EL (cell line): Measurements from ENCODE around the gene HYCC1.

ENCODE experiments used
- DNase-seq: peaks from one replicate; pipeline ENCODE4 v3.0.0-alpha.2; 2016

Gene HYCC1

DNA sequence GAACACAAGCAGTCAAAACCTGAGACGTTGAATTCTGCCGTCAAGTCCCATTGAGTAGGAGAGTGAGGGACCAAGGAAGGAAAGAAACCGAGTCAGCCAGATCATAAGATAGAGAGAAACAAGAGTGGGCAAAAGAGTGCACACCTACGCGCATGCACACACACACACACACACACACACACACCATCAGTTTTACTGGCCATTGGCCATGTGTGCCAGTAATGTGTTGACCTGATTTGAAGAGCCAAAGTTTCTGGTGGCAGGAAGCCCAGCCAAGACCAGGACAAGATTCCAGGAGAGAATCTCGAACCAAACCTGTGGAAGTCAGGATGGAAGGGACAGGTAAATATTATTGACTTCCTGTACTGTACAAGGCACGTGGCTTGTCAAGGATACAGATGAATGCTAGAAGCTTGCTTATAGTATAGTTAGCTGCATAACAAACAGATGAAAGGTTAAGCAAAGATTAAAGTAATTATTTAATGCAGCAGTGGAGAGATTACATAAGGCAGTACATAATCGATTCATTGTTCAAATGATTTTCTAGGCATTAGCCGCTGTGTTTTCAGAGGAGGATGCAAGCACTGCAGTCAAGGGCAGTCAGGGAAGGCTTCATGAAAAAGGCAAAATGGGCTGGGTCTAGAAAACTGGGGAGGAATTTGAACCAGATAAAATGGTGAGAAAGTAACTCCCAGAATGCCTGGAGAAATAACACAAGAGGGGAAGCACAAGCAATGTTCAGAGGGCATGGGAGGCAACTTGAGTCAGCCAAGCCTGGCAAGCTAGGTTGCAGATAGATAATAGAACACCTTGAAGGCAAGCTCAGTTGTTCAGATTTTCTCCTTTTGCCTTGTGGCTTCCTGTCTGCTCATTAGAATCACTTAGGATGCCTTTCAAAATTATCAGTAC is 2.7 kb upstream of the HYCC1 start:
- no peak for DNase-seq

DNA sequence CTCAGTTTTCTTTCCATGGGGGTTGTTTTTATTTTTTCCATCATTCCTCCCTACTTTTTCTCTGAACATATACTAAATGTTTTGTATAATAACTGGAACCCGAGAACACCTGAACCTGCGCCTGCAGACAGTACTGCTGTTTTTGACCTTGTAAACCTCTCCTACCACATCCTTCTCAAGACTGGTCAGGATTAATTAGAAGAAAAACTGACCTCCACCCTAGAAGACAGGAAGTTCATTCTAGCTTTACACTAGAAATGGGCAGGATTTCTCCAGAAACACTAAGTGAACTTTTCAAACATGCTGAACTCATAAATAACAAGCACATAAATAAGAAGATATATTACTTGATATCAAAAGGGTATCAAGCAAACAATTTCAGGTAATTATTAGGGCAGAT is 751 bp upstream of the HYCC1 start:
- no peak for DNase-seq

DNA sequence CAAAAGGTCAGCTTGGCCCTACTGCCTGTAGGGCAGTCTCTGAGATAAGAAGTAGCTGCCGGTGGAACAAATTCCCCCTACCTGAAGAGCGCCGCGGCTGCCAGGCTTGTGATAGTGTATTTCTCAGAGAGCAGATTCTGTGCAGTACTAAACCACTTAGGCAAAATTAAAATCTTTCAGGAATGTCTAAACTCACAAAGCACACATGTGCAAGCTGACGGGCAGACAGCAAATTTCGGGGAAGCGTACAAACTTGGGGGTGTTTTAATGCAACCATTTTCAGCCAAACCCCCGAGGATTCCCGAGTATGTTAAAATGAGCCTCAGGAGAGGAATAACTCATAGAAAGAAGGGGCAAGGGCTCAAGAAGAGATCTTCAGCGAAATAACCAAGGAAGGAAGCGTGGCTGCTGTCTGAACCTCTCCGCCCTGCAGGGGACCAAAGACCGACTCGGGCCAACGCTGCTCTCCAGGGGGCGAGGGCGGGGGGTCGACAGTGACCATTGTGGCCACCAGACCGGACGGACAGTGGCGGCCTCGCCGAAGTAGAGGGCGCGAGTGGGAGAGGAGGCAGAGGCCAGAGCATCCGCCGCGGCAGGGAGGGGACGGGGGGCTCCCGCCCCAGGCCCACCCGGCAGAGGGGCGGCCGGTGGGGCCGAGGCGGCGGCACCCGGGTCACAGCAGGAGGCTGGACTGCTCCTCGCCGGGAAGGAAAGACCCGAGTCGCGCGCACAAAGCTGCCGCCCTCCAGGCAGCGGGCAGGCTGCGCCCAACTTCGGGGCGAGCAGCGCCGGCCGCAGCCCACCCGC is 819 bp downstream of the HYCC1 start:
- peak; percentile 29 for DNase-seq

DNA sequence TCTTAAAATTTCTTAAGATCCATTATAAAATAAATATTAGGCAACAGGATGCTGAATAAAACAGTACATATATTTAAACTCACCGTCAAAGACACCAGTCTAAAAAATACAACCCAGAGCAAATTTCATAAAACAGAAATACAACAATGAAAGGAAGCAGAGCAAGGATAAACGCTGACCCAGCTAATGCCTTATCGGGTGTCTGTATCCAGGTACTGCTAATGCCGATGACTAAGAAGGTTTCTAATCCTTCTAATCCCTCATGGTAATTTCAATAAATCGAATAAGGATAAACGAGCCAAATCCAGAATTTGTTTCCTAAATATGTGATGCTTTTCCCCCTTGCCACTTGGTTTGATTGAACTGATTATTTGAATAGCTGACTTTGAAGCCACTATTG is 1.7 kb downstream of the HYCC1 start:
- no peak for DNase-seq

DNA sequence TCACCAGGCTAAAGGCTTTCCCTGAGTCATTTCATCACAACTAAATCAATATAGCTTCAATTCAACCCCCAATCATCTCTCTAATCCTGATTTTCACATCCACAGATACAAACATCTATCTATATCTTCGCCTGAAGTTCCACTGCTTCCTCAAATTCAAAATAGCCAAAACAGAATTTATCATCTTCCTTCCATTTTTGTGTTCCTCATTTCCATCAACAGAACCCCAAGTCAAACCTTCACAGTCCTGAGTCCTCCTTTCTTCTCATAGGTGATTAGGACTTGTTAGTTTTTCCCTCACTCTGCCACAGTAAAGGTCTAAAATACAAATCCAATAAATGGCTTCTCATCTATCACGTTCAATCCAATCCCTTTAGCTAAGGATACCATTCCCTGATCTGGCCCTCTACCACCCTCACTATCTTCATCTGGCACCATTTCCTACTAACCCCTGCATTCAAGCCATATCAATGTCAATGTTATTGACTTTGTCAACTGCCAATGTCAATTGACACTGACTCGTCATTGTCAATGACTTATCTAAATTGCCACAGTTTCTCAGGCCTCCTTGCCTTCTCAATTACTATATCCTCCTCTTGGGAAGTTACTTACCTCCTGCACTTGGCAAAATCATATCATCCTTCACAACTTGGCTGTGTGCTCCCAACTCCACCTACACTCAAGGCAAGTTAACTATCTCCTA is 2.6 kb downstream of the HYCC1 start:
- DNase-seq: no peak

DNA sequence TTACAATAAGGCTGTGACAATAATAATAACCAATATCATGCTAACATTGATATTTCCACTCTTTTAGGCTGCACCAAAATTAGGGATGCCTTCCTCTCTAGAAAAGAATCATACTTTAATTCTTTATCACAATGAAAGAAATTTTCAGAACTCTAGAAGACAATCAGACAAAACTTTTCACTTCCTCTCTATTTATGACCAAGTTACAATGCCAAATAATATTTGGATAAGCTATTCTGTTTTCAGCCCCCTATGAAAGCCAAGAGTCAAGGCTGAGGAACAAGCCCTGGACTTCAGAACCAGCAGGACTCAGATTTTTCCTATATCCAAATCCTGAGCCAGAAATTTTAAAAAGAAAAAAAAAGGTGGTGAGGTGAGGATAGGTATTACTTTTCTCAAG is 4.6 kb downstream of the HYCC1 start:
- no peak for DNase-seq

DNA sequence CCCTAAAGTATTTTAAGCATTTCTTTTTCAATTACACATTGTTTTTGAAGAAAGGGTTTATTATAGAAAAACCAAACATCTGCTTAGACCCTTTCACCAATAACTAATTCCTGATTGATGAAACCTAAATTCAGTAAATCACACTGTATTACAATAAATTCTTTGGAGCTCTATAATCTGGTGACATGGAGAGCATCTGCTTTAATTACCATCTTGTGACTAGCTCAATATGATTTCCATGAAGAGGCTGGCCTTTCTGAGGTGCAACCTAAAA is 9.7 kb downstream of the HYCC1 start:
- peak; percentile 37 for DNase-seq

DNA sequence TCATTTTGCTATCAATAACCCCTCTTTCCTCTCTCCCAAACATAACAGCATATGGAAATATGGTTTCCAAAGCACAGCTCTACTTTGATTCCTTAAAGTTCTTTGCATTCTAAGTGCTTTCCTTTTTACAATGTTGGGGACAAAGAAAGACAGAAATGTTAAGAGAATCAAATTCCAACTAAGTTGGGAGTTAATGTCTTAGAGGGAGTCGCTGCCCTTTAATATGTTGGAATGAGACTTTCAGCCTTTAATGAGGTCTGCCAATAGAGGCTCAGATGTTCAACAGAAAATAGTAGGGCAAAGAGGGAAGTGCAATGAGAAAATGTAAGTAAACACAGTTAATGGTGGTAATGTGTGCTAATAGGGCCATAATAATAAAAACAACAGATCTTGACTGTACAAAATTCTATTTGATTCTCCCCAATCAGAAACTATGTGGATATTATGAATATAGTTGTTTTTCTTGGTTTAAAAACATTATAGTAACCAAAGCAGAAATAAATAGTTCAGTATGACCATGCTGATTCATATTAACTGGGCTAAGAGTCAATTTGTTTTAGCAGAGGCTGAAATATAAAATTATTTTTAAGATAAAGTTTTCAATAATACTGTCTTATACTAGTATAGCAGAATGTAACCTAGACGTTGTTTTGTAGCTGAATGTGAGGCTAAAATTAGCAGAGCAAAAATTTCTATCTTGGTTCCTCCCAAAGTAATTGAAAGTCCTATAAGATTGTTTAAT is 10.3 kb downstream of the HYCC1 start:
- no peak for DNase-seq

DNA sequence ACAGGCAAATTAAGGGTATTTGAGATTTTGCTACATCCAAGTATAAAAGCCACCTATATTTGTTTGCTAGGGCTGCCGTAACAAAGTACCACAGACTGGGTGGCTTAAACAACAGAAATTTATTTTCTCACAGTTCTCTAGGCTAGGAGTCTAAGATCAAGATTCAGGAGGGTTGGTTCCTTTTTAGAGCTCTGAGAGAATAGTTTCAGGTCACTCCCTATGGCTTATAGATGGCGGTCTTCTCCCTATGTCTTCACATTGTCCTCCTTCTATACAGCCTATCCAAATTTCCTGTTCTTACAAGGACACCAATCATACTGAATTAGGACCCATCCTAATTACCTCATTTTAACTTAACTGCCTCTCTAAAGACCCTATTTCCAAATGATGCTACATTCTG is 11.2 kb downstream of the HYCC1 start:
- no peak for DNase-seq

DNA sequence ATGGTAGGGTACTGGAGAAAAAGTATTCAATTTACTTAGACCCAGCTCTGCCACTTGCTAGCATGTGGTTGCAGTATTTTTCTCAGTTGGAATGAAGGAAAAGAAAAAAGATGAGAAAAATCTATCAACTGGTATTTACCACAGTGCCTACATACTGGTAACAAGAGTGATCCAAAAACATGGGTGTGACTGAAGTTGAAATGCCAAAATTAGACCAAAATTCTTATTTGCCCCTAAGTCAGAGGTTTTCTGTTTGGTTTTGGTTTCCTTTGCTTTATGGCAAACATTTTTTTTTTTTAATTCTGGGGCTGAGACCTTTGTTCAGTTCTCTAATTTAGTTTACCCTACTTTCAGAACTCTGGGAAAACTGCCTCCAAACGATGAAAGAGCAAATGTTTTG is 12.3 kb downstream of the HYCC1 start:
- DNase-seq: no peak

DNA sequence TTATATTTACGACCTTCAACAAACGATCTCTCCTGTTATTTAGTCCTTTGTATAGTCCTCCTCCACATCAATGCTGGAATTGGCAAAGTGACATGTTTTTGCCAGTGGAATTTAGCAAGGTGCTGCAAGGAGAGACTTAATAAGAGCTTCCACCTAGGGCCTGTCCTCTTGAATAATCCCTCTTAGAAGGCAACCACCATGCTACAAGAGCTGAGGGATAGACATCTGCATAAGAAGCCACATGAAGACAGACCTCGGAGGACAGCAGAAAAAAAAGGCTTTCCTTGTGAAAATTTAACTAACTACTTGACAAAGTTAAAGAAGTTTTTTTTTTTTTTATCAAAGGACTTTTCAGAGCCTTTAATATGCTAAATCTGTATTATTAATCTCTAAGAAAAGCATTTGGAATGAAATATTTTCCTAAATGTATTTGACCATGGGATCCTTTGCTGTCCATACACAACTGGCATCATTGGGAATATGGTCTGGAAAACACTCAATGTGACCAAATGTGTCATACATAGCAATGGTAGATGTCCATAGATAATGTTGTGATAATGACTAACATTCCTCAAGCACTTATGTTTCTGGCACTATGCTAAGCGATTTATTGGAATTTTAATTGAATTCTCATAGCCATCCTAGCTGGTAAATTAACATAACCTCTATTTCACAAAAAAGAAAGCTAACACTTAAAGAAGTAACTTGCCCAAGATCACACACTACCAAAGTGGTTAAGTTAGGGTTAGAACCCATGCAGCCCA is 13.2 kb downstream of the HYCC1 start:
- DNase-seq: peak; percentile 67

DNA sequence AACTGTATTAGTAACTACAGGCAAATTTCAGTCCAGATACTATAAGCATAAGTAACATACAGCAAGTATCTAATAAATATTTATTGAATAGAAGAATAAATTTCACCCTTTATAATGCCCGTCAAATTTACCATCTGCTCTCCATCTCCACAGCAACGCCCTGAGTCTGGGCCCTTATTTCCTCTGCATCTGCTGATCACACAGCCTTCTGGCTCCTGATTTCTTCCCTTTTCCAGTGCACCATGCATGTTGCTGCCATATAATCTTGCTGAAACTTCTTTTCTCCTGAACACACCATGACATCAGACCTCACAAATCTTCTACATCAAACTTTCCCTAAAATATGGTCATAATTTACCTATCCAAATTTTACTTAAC is 15.4 kb downstream of the HYCC1 start:
- no peak for DNase-seq

DNA sequence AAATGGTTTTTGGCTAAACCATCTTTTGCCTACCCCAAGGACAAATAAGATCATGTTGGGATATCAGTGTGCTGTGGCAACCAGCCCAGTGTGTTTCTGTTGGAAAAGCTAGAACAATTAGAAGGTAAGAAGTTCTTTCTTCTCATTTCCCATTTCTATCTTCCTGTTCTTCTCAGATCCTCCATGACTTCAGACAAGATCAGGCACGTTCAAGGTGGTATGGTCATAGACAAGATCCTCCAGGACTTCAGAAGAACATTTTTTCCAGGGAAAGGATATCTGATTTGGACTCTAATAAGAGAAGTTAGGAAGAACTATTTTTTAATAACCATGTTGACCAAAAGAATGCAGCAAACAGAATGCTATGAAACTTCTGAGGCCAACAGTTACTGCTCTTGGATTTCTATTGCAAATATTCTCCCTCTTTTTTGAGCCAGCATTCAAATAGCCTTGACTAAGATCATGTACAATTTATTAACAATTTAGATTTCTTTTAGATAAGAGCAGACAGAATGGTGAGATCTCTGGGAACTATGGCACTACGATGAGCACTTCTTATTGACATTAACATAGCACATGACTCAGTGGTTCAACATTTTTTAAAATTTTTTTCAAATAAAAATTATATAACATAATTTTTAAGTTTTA is 15.9 kb downstream of the HYCC1 start:
- DNase-seq: no peak

DNA sequence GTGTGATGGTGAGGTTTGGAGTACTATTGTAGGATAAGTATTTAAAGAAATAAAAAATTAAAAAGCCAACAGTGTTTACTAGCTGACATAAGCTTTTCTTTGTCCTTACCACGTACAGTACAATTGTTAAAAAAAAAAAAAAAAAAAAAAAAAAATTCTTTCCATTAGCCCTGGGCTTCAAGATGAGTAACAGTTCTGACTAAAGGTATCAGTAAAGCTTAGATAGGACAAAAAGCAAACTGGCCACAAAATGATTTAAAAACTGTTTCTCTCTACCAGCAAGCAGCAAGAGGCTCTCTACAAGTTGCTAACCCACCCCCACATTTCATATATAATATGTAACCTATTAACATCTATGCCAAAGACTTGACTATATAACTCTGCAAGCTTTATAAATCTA is 17.5 kb downstream of the HYCC1 start:
- no peak for DNase-seq

DNA sequence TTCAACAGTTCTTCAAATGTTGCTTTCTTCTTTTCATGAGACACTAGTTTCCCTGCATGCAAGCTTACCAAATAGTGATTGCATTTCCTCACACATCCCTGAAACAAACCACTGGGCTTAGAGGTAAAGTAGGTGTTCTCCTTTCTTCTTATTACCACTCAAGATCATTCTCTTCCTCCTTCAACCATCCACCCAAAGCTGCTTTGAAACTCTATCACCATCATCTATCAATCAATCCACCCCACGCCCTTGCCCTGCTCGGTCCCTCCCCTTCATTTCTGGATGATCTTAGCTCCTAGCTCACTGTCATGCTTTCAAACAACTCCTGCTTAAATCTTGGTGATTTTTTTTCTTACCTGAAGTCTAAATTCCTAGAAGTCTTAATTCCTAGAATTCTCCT is 18.9 kb downstream of the HYCC1 start:
- DNase-seq: no peak

DNA sequence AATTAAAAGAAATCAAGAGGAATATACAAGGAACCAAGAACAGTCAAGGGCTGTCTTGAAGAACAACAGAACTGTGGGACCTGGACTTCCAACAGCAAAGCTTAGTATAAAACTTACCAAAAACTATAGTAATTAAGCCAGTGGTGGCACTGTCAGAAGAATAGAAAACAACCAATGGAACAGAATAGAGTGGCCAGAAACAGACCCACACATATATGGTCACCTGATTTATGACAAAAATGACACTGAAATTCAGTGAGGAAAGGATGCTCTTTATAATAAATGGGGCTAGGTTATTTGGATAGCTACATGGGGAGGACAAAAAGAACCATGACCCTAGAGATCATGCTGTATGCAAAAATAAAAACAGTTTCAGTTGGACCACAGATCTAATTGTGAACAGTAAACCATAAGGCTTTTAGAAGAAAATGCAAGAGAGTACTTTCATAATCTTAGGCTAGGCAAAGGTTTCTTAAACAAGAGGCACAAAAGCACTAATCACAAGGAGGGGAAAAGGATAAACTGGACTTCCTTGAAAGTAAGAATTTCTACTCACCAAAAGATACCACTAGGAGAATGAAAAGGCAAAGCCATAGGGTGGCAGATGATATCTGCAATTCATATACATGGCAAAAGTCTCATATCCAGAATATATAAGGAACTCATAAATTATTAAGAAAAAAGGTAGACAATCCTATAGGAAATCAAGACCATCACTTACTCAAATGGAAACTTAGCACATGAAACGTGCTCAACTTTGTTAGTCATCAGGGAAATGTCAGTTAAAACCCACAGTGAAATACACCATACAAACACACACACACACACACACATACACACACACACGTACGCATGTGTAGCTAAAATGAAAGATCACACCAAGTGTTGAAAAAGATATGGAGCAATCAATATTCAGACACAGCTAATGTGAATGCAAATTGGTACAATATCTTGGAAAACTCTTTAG is 20.8 kb downstream of the HYCC1 start:
- no peak for DNase-seq

DNA sequence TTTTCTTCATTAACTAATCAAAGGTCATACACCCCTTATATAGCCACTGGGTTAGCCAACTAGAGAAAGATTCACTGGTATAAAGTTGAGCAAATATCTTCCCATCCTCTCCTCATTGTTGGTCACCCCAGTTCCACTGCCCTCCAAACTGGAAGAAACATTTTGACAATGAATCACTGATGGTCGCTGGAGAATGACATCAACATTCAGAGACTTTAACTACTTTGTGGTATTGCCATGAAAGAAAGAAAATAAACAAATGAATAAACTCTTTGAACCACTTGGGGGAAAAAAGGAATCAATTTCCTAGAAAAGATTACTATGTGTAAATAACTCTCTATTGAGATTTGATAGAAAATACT is 23.4 kb downstream of the HYCC1 start:
- peak; percentile 90 for DNase-seq

DNA sequence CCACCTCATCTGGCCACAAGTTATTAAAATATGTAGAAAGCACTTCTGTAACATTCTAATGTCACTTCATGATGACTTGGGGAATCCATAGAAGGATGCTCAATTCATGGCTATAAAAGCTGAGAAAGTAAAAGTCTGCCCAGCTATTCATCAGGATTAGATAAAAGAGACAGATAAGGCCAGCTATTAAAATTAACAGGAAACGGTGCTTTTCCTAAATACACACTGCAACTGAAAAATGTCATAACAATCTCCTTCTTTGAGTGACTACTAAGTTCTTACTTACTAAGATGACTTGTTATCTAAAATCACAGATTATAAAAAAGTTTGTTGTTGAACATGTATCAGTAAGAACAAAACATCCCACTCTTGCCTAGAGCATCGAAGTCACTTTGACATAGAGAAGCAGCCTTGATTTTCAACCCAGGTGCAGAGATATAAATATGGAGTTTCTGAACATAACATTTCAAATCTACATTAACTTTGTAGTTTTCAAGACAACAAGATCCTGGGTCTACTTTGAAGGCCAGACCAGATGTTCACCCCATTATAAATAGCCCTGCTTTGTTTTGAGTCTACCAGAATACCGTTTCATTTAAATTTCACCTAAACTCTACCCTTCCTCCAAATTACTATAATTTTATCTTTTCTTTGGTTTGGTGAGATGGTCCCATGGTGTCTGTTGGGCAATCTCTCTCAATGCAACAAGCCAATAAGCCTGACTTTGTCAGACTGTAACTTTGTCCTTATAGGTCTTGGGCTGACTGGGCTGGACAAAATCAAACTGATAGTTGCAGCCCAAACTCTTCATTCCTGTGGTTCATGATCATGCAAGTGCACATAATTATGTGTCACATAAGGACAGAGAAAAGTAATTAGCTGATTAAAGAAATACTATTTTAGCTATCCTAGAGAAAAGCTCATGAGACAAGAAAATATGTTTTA is 24.0 kb downstream of the HYCC1 start:
- no peak for DNase-seq

DNA sequence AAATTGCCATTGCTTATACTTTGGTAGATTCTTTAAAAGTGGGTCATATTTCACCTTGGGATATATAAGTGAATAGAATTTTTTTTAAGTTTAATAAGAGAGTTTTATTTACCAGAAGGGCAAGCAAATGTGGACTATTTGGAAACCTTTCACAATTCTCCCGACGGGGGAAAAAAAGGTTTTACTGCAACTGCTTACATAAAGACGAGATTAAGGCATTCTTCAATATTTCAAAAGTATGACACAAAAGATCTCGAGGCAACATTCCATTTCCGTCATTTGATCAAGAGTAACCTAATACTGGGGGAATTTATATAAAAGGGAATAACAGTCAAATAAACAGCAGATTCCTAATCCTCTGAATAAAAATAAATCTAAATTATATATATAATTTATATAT is 28.5 kb downstream of the HYCC1 start:
- no peak for DNase-seq
